Upper lobe of right lung (tissue), 1 donor: ENCODE measurements around the gene UCP2. TPM values are rescaled to one million over a fixed set of nuclear protein-coding genes. Genes with fewer than 3 reads are reported as not detected.

Source experiments
- ATAC-seq: fragments of 200-7000 bp; cut with Tn5 transposase; one replicate; pipeline ENCODE4 v1.9.1; 2020; ENCODE audit warnings: mild to moderate bottlenecking, moderate library complexity
- DNase-seq: peaks from one replicate; pipeline ENCODE4 v3.0.0-alpha.2; 2020
- H3K27ac ChIP-seq: fragments of 200-600 bp; one replicate; pipeline ENCODE4 v1.8.0; 2022
- H3K27me3 ChIP-seq: fragments of 200-600 bp; one replicate; pipeline ENCODE4 v1.8.0; 2022; ENCODE audit warnings: mild to moderate bottlenecking
- H3K36me3 ChIP-seq: fragments of 200-600 bp; one replicate; pipeline ENCODE4 v1.8.0; 2022
- H3K4me1 ChIP-seq: fragments of 200-600 bp; one replicate; pipeline ENCODE4 v1.8.0; 2022
- H3K4me3 ChIP-seq: fragments of 200-600 bp; one replicate; pipeline ENCODE4 v1.8.0; 2022; ENCODE audit warnings: mild to moderate bottlenecking
- H3K9me3 ChIP-seq: fragments of 200-600 bp; one replicate; pipeline ENCODE4 v1.8.0; 2022
- CTCF ChIP-seq: fragments of 200-600 bp; IDR thresholded peaks from one replicate; pipeline ENCODE4 v1.8.0; 2022; ENCODE audit warnings: antibody characterized with exemption
- intact Hi-C: fragments of 100-400 bp; cut with DNase I; formaldehyde crosslinking; loops from one replicate; pipeline ENCODE4 v1.11.0; 2022
- long read RNA-seq: library from polyadenylated mRNA; unstranded; transcript quantifications from one replicate; pipeline ENCODE4 v2.0.0, GENCODE V29; 2021
- total RNA-seq: library from RNA; stranded (reverse); fragmentation: NEBNext Ultra II Directional; extraction: Animal tissue kit (Norgen Biotek cat#: 25700); gene quantifications from one replicate; pipeline ENCODE4 v1.2.1, GENCODE V29; 2021
- donor health status: DM: no; HTN: yes; CAD: no; lungs with severe emphysema.

Gene UCP2
- total RNA-seq: 56.3 TPM
- long read RNA-seq, transcript UCP2-201 (8 exons, 2,113 nt): major isoform, 35 of 42 reads
- long read RNA-seq, partial matches to known transcripts: 3 of 42 reads
- long read RNA-seq, other reads (novel, unspliced or antisense): 3 of 42 reads

GRCh38 chr11:73982595-73982989 lies at the start of gene UCP2:
Gene UCP2, minus strand, starts transcription at chr11:73982843. Its CDS starts 4,465 bp downstream, at chr11:73978378.
- H3K9me3 ChIP-seq: no peaks in the 10 kb centered on the region
- no peak for TF ChIP-seq CTCF
- H3K4me3 ChIP-seq: peak within 1 kb of the TSS; percentile 62
- ATAC-seq (peak; percentile 89), DNase-seq (peak; percentile 95)
- intact Hi-C loops: no loop called here
- peaks cover 37% of the 10 kb centered on the region for H3K4me1 ChIP-seq
- H3K27ac ChIP-seq: peak within 1 kb of the TSS; percentile 95
- peaks cover 12% of the 10 kb centered on the region for H3K36me3 ChIP-seq
- H3K27me3 ChIP-seq: no peaks in the 10 kb centered on the region

- intact Hi-C loops: no loop called here
These were observed 48.4 kb upstream of the UCP2 start for GRCh38 chr11:74030723-74031676.

GRCh38 chr11:74025467-74026166 lies 43.0 kb upstream of the UCP2 start:
- intact Hi-C loops: no loop called here
- Histone ChIP-seq H3K27me3 (no peaks in the 10 kb centered on the region), H3K9me3 (no peaks in the 10 kb centered on the region), H3K4me3 (no peak overlapping the region), H3K27ac (no peak overlapping the region), H3K4me1 (peaks cover 15% of the 10 kb centered on the region), H3K36me3 (no peaks in the 10 kb centered on the region)
- ATAC-seq (peak; percentile 32), DNase-seq (no peak)
- no peak for TF ChIP-seq CTCF

More at GRCh38 chr11:74030723-74031676, 48.4 kb upstream of the UCP2 start:
- H3K27ac ChIP-seq: no peak overlapping the region
- no peak overlapping the region for H3K4me3 ChIP-seq
- H3K27me3 ChIP-seq: no peaks in the 10 kb centered on the region
- ATAC-seq: no peak
- peaks cover under 1% of the 10 kb centered on the region for H3K4me1 ChIP-seq
- H3K36me3 ChIP-seq: peaks cover 33% of the 10 kb centered on the region
- TF ChIP-seq CTCF: no peak
- no peaks in the 10 kb centered on the region for H3K9me3 ChIP-seq
- DNase-seq: no peak

- intact Hi-C loops: no loop called here
- peak; percentile 8 for ATAC-seq
- H3K27ac ChIP-seq: no peak overlapping the region
These were observed 41.8 kb upstream of the UCP2 start for GRCh38 chr11:74024261-74025029.

More at GRCh38 chr11:74024261-74025029, 41.8 kb upstream of the UCP2 start:
- Histone ChIP-seq H3K9me3 (no peaks in the 10 kb centered on the region), H3K36me3 (no peaks in the 10 kb centered on the region), H3K4me1 (peaks cover 25% of the 10 kb centered on the region), H3K27me3 (no peaks in the 10 kb centered on the region), H3K4me3 (no peak overlapping the region)
- no peak for TF ChIP-seq CTCF
- DNase-seq: no peak
